ENCODE results near the gene SCFD2. TPM values are rescaled to one million over a fixed set of nuclear protein-coding genes. Genes with fewer than 3 reads are reported as not detected.

Gene SCFD2
- polyA plus RNA-seq, 1 donor from 2014 or later = 5.0 TPM

GRCh38 chr4:53076374-53076958 is 289.4 kb downstream of the SCFD2 start:
- Histone ChIP-seq H3F3A (ENCODE audit: insufficient read depth, low read length, poor library complexity, severe bottlenecking) (no peaks in the 10 kb centered on the region), H3K9me2 (ENCODE audit: insufficient read depth, low read length) (no peaks in the 10 kb centered on the region), H3K27ac (ENCODE audit: low read length) (no peak overlapping the region), H3K27me3 (ENCODE audit: insufficient read depth, low read depth, low read length) (no peaks in the 10 kb centered on the region), H3K4me3 (ENCODE audit: low read length) (no peak overlapping the region), H3K79me2 (replicated peaks; ENCODE audit: insufficient read depth, low read length) (no peaks in the 10 kb centered on the region), H3K4me2 (ENCODE audit: low read length) (no peak overlapping the region), H3K36me3 (ENCODE audit: insufficient read depth, low read length) (no peaks in the 10 kb centered on the region), H3K9ac (ENCODE audit: low read length) (no peak overlapping the region), H3K9me3 (ENCODE audit: low read length) (no peaks in the 10 kb centered on the region), H4K20me1 (ENCODE audit: insufficient read depth) (no peaks in the 10 kb centered on the region), H2AFZ (ENCODE audit: low read depth, low read length) (no peak overlapping the region)
- TF ChIP-seq RAD21 (conservative IDR thresholded peaks at IDR 0.05) = no peak
- no peak for TF ChIP-seq SMC3 (conservative IDR thresholded peaks at IDR 0.05; ENCODE audit: poor library complexity)
- TF ChIP-seq REST (IDR thresholded peaks at IDR 0.05; ENCODE audit: borderline replicate concordance) = no peak
- no peak for TF ChIP-seq MXI1 (conservative IDR thresholded peaks at IDR 0.05; ENCODE audit: poor library complexity, severe bottlenecking)
- TF ChIP-seq POLR2AphosphoS5 (IDR thresholded peaks at IDR 0.05) = no peak
- no peak for TF ChIP-seq TAF1 (IDR thresholded peaks at IDR 0.05; ENCODE audit: low read depth)
- TF ChIP-seq EZH2 (IDR thresholded peaks at IDR 0.05; ENCODE audit: borderline replicate concordance, insufficient read depth, low read length, poor library complexity, severe bottlenecking) = no peak
- TF ChIP-seq EP300 (conservative IDR thresholded peaks at IDR 0.05; ENCODE audit: poor library complexity, severe bottlenecking) = no peak
- no peak for TF ChIP-seq CTCF (IDR thresholded peaks at IDR 0.05; ENCODE audit: poor library complexity, severe bottlenecking)

- Histone ChIP-seq H3K9me3 (ENCODE audit: low read length) (no peaks in the 10 kb centered on the region), H3K9me2 (ENCODE audit: insufficient read depth, low read length) (no peaks in the 10 kb centered on the region), H3K9ac (ENCODE audit: low read length) (no peak overlapping the region), H2AFZ (ENCODE audit: low read depth, low read length) (no peak overlapping the region), H3K27ac (ENCODE audit: low read length) (no peak overlapping the region), H3K36me3 (ENCODE audit: insufficient read depth, low read length) (no peaks in the 10 kb centered on the region), H3F3A (ENCODE audit: insufficient read depth, low read length, poor library complexity, severe bottlenecking) (no peaks in the 10 kb centered on the region), H3K4me2 (ENCODE audit: low read length) (no peak overlapping the region), H4K20me1 (ENCODE audit: insufficient read depth) (no peaks in the 10 kb centered on the region), H3K79me2 (replicated peaks; ENCODE audit: insufficient read depth, low read length) (no peaks in the 10 kb centered on the region), H3K4me3 (ENCODE audit: low read length) (no peak overlapping the region), H3K27me3 (ENCODE audit: insufficient read depth, low read depth, low read length) (no peaks in the 10 kb centered on the region)
- no peak for TF ChIP-seq EZH2 (IDR thresholded peaks at IDR 0.05; ENCODE audit: borderline replicate concordance, insufficient read depth, low read length, poor library complexity, severe bottlenecking)
- no peak for TF ChIP-seq TAF1 (IDR thresholded peaks at IDR 0.05; ENCODE audit: low read depth)
- TF ChIP-seq CTCF (IDR thresholded peaks at IDR 0.05; ENCODE audit: poor library complexity, severe bottlenecking) = no peak
- no peak for TF ChIP-seq REST (IDR thresholded peaks at IDR 0.05; ENCODE audit: borderline replicate concordance)
- TF ChIP-seq POLR2AphosphoS5 (IDR thresholded peaks at IDR 0.05) = no peak
- TF ChIP-seq EP300 (conservative IDR thresholded peaks at IDR 0.05; ENCODE audit: poor library complexity, severe bottlenecking) = no peak
- TF ChIP-seq MXI1 (conservative IDR thresholded peaks at IDR 0.05; ENCODE audit: poor library complexity, severe bottlenecking) = no peak
- TF ChIP-seq RAD21 (conservative IDR thresholded peaks at IDR 0.05) = no peak
- TF ChIP-seq SMC3 (conservative IDR thresholded peaks at IDR 0.05; ENCODE audit: poor library complexity) = no peak
These were observed 290.6 kb downstream of the SCFD2 start for GRCh38 chr4:53075162-53075785.
